Measurements from ENCODE around the gene ATAT1.
A peak's percentile ranks its signal among the peaks of the same experiment; 100 is the strongest.

The ATAT1 gene

GRCh38 chr6:30626484-30627366, at the start of gene ATAT1:
Gene ATAT1, plus strand, starts transcription at chr6:30626874.
- DNase-seq (ENCODE audit: insufficient read length, low spot score): peak; percentile 81
- TF ChIP-seq POLR2A (IDR thresholded peaks at IDR 0.05; ENCODE audit: low read depth, low read length): peak; percentile 70
- no peak for FAIRE-seq

GRCh38 chr6:30578051-30578450, 48.6 kb upstream of the ATAT1 start:
- DNase-seq (ENCODE audit: insufficient read length, low spot score) (no peak), FAIRE-seq (no peak)
- no peak for TF ChIP-seq POLR2A (IDR thresholded peaks at IDR 0.05; ENCODE audit: low read depth, low read length)

GRCh38 chr6:30583921-30584320, 42.8 kb upstream of the ATAT1 start:
- FAIRE-seq (no peak), DNase-seq (ENCODE audit: insufficient read length, low spot score) (no peak)
- TF ChIP-seq POLR2A (IDR thresholded peaks at IDR 0.05; ENCODE audit: low read depth, low read length): no peak

GRCh38 chr6:30589754-30590358, 36.8 kb upstream of the ATAT1 start:
- no peak for FAIRE-seq
- TF ChIP-seq POLR2A (IDR thresholded peaks at IDR 0.05; ENCODE audit: low read depth, low read length): no peak
- no peak for DNase-seq (ENCODE audit: insufficient read length, low spot score)

GRCh38 chr6:30590509-30590908, 36.2 kb upstream of the ATAT1 start:
- FAIRE-seq: no peak
- no peak for DNase-seq (ENCODE audit: insufficient read length, low spot score)
- no peak for TF ChIP-seq POLR2A (IDR thresholded peaks at IDR 0.05; ENCODE audit: low read depth, low read length)

- no peak for FAIRE-seq
- DNase-seq (ENCODE audit: insufficient read length, low spot score): no peak
- no peak for TF ChIP-seq POLR2A (IDR thresholded peaks at IDR 0.05; ENCODE audit: low read depth, low read length)
Measured at GRCh38 chr6:30591008-30591407, 35.7 kb upstream of the ATAT1 start.

GRCh38 chr6:30592287-30592686, 34.4 kb upstream of the ATAT1 start:
- FAIRE-seq (no peak), DNase-seq (ENCODE audit: insufficient read length, low spot score) (no peak)
- no peak for TF ChIP-seq POLR2A (IDR thresholded peaks at IDR 0.05; ENCODE audit: low read depth, low read length)

GRCh38 chr6:30597315-30598144, 29.1 kb upstream of the ATAT1 start:
- DNase-seq (ENCODE audit: insufficient read length, low spot score) (peak; percentile 69), FAIRE-seq (peak; percentile 27)

- DNase-seq (ENCODE audit: insufficient read length, low spot score): no peak
- no peak for FAIRE-seq
Measured at GRCh38 chr6:30598912-30599624, 27.6 kb upstream of the ATAT1 start.

GRCh38 chr6:30599625-30600324, 26.9 kb upstream of the ATAT1 start:
- FAIRE-seq (no peak), DNase-seq (ENCODE audit: insufficient read length, low spot score) (no peak)
- no peak for TF ChIP-seq POLR2A (IDR thresholded peaks at IDR 0.05; ENCODE audit: low read depth, low read length)

More at GRCh38 chr6:30598912-30599624, 27.6 kb upstream of the ATAT1 start:
- TF ChIP-seq POLR2A (IDR thresholded peaks at IDR 0.05; ENCODE audit: low read depth, low read length): no peak

- FAIRE-seq: no peak
- no peak for TF ChIP-seq POLR2A (IDR thresholded peaks at IDR 0.05; ENCODE audit: low read depth, low read length)
- no peak for DNase-seq (ENCODE audit: insufficient read length, low spot score)
Measured at GRCh38 chr6:30600451-30600961, 26.2 kb upstream of the ATAT1 start.

GRCh38 chr6:30601436-30601814, 25.2 kb upstream of the ATAT1 start:
- no peak for FAIRE-seq
- no peak for TF ChIP-seq POLR2A (IDR thresholded peaks at IDR 0.05; ENCODE audit: low read depth, low read length)
- DNase-seq (ENCODE audit: insufficient read length, low spot score): no peak
